ENCODE data around the gene SYT5.
"Not testable (repeated sequence)": the region's sequence is repeated elsewhere in the genome, so short reads cannot be mapped to it uniquely, and the experiment has no call there.

The SYT5 gene

DNA sequence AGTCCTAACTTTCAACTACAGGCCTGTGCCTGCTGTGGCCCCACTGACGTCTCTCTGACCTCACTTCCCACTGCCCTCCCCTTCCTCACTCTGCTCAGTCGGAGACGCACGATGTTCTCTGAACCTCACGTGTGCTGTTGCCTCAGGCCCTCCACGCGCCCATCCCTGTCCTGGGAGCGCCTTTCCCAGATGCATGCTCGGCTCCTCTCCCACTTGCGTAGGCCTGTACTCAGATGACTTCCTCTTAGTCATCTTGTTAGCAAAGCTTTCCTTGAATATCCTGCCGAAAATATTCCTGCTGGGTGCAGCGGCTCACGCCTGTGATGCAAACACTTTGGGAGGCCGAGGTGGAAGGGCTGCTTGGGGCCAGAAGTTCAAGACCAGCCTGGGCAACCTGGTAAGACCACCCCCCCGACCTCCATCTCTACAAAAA, 9.3 kb upstream of the SYT5 start:
- ATAC-seq (no peak), DNase-seq (no peak)
- H3K4me1 Mint-ChIP-seq: peaks cover 4% of the 10 kb centered on the region
- peaks cover 9% of the 10 kb centered on the region for H3K27me3 Mint-ChIP-seq
- H3K9me3 Mint-ChIP-seq: no peaks in the 10 kb centered on the region
- H3K4me3 Mint-ChIP-seq: no peak overlapping the region
- no peak overlapping the region for H3K27ac Mint-ChIP-seq
- H3K36me3 Mint-ChIP-seq (ENCODE audit: low read depth): no peaks in the 10 kb centered on the region

DNA sequence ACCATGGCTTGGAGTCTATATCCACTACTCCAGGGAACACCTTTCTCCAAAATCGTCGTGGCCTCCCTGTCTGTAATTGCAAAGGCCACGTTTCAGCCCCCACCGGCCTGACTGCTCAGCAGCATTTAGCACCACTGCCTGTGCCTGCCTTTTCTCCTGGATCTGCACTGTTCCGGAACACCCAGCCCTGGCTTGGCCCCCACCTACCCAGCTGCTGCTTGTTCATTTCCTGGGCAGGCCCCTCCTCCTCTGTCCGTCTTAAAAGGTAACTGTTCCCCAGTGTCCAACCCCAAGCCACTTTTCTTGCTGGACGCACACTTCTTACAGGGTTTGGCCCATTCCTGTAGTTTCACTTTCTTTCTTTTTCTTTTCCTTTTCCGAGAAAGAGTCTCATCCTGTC, 8.5 kb upstream of the SYT5 start:
- Mint-ChIP-seq H3K4me3 (no peak overlapping the region), H3K27ac (no peak overlapping the region), H3K27me3 (peaks cover 11% of the 10 kb centered on the region), H3K9me3 (no peaks in the 10 kb centered on the region), H3K4me1 (peaks cover 4% of the 10 kb centered on the region), H3K36me3 (ENCODE audit: low read depth) (no peaks in the 10 kb centered on the region)
- ATAC-seq: no peak
- DNase-seq: no peak

DNA sequence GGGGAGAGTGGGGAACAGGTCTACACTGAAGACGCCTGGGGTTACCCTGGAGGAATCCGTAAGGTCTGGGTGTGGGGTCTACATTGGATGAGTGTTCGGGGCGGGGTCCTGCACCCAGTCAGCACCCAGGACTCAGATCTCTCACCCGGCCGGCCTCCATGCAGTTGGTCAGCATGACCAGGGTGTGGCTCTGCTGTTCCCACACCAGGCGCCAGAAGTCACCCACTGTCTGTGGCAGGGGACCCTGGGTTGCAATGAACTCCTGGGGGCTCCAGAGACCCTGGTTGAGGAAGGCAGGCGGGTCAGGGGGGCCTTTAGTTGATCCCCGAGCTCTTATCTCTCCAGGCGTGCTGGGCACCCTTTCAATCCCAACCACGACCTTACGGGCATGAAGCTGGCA, 6.0 kb upstream of the SYT5 start:
- Mint-ChIP-seq H3K27ac (no peak overlapping the region), H3K4me3 (no peak overlapping the region)

DNA sequence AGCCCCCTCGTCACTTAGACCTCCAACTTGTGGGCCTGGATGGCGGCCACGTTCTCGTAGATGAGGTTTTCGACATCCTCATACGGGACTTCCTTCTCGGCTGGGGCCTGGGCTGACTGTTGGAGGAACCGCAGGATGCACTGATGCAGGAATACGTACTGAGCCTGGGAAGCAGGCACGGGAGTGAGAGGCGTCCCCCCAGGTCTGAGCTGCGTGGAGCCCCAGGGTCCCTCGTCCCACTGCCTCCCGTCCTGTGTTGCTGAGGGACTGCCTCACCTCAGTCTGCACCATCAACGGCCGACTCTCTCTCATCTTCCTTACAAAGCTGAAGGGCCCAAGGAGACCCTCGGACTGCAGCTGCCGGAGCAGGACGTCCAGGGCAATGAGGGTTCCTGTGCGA, 1.7 kb upstream of the SYT5 start:
- Mint-ChIP-seq H3K27me3 (peaks cover 56% of the 10 kb centered on the region), H3K4me3 (no peak overlapping the region)

More for the DNA sequence above, 6.0 kb upstream of the SYT5 start:
- Mint-ChIP-seq H3K4me1 (peaks cover 4% of the 10 kb centered on the region), H3K27me3 (peaks cover 24% of the 10 kb centered on the region), H3K9me3 (no peaks in the 10 kb centered on the region), H3K36me3 (ENCODE audit: low read depth) (no peaks in the 10 kb centered on the region)
- ATAC-seq (no peak), DNase-seq (no peak)

DNA sequence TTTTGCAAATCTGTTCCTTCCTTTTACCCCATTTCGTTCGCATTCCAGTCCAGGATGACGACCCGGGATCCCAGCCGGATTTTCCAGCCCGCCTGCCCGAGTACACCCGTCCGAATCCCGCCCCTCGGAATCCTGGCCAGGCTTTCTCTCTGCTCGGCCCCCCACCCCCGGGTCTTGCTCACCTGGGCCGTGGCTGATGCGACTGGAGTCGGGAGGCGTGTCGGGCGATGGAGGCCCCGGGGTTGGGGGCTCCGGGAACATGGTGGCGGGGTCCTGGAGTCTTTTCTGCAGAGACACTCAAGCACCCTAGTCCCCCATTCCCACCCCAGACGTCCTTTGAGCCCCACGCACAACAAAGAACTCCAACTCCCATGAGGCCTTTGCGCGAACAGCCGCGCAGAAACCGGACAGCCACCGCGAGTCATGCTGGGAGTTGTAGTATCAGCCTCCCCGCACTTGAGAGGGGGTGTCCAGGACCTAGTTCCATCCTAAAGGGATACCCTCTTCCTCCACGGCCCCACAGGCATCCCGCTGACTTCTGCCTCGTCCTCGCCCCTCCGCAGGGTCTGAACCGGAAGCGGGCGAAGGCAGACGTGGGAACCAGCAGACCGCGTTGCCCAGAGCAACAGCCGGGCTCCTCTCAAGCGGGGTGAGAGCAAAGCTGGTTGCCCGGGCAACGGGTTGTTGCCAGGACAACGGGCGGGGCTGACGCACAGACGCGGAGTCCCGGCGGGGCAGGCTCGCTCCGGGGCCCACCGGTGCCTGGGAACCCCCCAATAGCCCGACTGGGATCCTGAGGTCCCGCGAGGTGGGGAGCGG, 1.1 kb downstream of the SYT5 start:
- ATAC-seq (peak; percentile 88), DNase-seq (peak; percentile 93)
- Mint-ChIP-seq H3K36me3 (ENCODE audit: low read depth) (no peaks in the 10 kb centered on the region), H3K9me3 (no peaks in the 10 kb centered on the region), H3K4me1 (peaks cover 18% of the 10 kb centered on the region), H3K4me3 (peak overlapping the region; percentile 60), H3K27ac (no peak overlapping the region), H3K27me3 (peaks cover 72% of the 10 kb centered on the region)

More for the DNA sequence above, 1.7 kb upstream of the SYT5 start:
- no peak for ATAC-seq
- Mint-ChIP-seq H3K9me3 (no peaks in the 10 kb centered on the region), H3K27ac (no peak overlapping the region), H3K36me3 (ENCODE audit: low read depth) (no peaks in the 10 kb centered on the region), H3K4me1 (peaks cover 18% of the 10 kb centered on the region)
- DNase-seq: no peak

DNA sequence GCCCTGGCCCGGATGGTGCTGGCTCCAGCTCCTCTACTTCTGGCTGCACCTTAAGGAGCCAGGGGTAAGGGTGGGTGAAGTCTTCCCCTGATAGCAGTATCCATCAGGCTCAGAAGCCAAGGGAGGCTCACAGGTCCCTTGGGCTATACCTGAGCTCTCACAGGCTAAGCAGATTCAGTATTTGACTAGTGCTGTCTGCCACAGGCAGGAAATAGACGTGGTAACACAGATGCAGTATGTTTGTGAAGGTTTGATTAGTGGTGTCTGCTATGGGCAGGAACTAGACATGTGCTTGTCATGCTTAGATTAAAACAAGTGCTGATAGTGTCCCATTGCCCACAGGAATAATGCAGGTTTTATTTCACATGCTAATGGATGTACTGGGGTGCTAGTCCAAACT, 4.0 kb downstream of the SYT5 start:
- no peak overlapping the region for H3K27ac Mint-ChIP-seq
- no peaks in the 10 kb centered on the region for H3K36me3 Mint-ChIP-seq (ENCODE audit: low read depth)
- ATAC-seq: no peak
- no peak overlapping the region for H3K4me3 Mint-ChIP-seq
- H3K4me1 Mint-ChIP-seq: peaks cover 19% of the 10 kb centered on the region
- DNase-seq: no peak
- H3K27me3 Mint-ChIP-seq: peaks cover 77% of the 10 kb centered on the region
- no peaks in the 10 kb centered on the region for H3K9me3 Mint-ChIP-seq

DNA sequence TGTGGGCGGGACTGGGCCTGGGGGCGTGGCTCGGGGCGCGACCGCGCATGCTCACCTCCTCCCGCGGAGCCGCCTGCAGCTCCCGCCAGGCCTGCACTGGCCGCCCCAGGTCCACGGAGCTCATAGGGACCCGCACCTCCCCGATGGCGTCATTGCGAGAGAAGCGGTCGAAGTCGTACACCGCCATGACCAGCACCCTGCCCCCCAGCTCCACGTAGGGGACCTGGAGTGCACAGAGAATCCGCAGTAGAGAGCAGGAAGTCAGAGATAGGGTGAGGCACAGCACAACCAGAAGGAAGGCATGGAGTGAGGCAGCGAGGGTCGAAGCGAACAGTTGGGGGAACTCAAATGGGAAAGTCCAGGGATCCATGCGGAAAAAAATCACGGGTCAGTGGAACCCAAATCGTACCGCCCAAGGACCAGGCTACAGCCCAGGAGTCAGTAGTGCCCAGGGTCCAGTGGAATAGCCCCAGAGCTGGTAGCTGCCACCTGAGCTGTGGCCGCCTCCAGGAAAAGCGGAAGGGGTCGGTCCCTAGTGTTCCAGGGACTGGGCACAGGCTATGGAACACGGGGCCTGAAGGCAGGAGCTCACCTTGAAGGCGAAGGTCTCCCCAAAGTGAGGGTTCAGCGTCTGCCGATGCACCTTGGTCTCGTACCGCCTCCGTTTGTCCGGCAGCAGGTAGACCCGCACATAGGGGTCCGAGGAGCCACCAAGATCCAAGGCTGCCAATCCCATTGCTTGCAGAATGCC, 4.8 kb downstream of the SYT5 start:
- no peaks in the 10 kb centered on the region for H3K36me3 Mint-ChIP-seq (ENCODE audit: low read depth)
- DNase-seq (no peak), ATAC-seq (no peak)
- H3K4me1 Mint-ChIP-seq: peaks cover 17% of the 10 kb centered on the region
- peaks cover 75% of the 10 kb centered on the region for H3K27me3 Mint-ChIP-seq
- no peak overlapping the region for H3K27ac Mint-ChIP-seq
- no peak overlapping the region for H3K4me3 Mint-ChIP-seq
- H3K9me3 Mint-ChIP-seq: no peaks in the 10 kb centered on the region

DNA sequence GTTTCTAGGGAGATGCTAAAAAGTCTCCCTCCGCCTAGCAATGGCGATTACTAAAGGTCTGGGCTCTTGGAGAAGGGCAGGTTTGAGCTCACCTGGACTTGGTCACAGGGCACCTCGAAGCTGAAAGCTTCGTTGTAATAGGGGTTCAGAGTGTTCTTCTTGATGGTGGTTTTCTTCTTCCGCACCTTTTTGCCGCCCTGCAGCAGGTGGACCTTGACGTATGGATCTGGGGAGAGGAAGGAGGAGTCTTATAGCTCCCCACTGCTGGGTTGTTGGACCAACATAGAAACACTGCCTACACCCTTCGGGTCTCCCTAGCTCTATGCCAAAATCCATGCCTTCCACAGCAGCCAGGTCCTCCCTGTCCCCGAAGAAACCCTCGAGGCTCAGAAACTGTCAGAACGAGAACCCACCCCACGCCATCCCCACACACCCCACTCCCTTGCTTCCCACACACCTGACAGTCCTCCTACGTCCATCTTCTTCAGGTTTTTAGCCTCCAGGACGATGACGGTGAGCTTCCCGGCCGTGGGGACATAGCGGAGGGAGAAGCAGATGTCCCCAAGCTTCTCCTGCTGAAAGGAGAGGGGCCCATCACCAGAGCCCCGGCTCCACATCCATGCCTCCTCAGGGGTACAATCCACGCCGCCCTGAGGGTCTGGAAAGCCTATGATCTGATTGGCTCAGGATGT, 5.5 kb downstream of the SYT5 start:
- Mint-ChIP-seq H3K36me3 (ENCODE audit: low read depth) (no peaks in the 10 kb centered on the region), H3K27ac (no peak overlapping the region), H3K9me3 (no peaks in the 10 kb centered on the region), H3K27me3 (peaks cover 78% of the 10 kb centered on the region), H3K4me3 (no peak overlapping the region), H3K4me1 (peaks cover 12% of the 10 kb centered on the region)
- ATAC-seq (no peak), DNase-seq (no peak)

DNA sequence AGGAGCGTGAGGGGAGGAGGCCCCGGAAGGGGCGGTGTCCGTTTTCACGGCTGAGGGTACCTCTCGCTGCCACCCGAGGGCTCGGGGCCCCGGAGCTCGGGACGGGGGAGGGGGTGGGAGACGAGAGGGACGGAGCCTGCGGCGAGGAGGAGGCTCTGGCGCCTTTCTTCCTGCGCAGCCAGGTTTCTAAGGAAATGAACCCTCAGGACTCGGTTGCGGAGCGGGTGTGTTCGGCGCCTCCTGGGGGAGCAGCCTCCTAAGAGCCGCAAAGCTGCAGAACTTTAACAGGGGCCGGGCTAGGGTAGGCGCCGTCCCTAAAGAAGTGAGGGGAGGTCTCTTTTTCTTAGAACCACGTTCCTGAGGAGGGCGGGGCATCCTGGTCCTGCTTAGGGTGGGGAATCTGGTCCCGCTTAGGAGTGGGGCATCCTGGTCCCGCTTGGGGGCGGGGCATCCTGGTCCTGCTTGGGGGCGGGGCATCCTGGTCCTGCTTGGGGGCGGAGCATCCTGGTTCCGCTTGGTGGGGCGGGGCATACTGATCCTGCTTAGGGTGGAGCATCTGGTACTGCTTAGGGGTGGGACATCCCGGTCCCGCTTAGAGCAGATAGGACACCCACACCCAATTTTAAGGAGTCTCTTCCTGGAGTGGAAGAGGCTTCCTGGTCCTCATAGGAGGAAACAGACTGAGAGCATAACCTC, 6.2 kb downstream of the SYT5 start:
- Mint-ChIP-seq H3K36me3 (ENCODE audit: low read depth) (no peaks in the 10 kb centered on the region), H3K4me1 (peaks cover 8% of the 10 kb centered on the region), H3K27ac (no peak overlapping the region), H3K9me3 (no peaks in the 10 kb centered on the region), H3K4me3 (no peak overlapping the region), H3K27me3 (peaks cover 80% of the 10 kb centered on the region)
- ATAC-seq (peak; percentile 30), DNase-seq (peak; percentile 63)

DNA sequence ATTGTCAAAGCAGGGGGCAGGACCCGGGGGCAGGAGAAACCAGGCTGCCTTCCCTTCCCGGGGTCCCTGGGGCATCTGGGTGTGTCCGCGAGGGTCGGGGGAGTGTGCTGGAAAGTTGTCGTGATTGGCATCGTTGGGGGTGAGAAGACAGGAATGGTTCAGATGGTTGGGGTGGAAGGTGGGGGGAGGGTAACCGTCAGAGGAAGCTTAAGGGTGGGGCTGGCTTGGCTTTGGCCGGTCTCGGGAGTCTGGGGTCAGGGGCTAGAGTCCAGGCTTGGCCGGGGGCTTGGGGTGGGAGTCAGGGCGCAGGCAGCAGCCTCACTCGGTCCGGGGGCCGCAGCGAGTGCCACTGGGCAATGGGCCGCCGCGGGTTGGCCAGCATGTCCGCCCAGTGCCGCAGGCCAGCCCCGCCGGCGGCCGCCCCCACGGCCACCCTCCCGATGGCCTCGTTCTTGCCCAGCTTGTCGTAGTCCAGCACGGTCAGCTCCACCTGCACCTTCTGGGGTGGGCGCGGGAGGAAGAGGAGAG, 6.8 kb downstream of the SYT5 start:
- H3K27ac Mint-ChIP-seq: no peak overlapping the region
- DNase-seq (no peak), ATAC-seq (no peak)
- peaks cover 76% of the 10 kb centered on the region for H3K27me3 Mint-ChIP-seq
- H3K4me1 Mint-ChIP-seq: peaks cover 3% of the 10 kb centered on the region
- no peaks in the 10 kb centered on the region for H3K9me3 Mint-ChIP-seq
- no peaks in the 10 kb centered on the region for H3K36me3 Mint-ChIP-seq (ENCODE audit: low read depth)
- H3K4me3 Mint-ChIP-seq: no peak overlapping the region

DNA sequence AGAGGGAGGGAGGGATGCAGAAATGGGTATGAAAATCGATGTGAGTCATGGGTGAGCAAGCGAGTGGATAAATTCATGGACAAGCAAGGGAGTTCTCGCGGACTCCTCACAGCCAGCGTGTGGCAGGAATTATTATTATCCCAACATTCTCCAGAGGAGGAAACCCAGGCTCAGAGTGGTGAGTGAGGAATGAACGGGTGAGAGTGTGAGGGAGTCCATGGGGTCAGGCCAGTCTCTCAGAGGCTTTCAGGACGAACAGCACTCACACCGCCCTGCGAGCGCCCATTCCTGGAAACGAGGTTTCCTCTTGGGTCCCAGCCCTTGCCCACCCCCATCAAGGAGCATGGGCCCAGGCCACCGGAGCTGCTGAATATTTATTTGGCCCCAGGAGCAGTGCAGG, 7.3 kb downstream of the SYT5 start:
- DNase-seq: no peak
- Mint-ChIP-seq H3K27ac (no peak overlapping the region), H3K27me3 (peaks cover 74% of the 10 kb centered on the region), H3K36me3 (ENCODE audit: low read depth) (no peaks in the 10 kb centered on the region), H3K4me3 (peak overlapping the region; percentile 4), H3K4me1 (peaks cover 2% of the 10 kb centered on the region), H3K9me3 (no peaks in the 10 kb centered on the region)
- no peak for ATAC-seq

DNA sequence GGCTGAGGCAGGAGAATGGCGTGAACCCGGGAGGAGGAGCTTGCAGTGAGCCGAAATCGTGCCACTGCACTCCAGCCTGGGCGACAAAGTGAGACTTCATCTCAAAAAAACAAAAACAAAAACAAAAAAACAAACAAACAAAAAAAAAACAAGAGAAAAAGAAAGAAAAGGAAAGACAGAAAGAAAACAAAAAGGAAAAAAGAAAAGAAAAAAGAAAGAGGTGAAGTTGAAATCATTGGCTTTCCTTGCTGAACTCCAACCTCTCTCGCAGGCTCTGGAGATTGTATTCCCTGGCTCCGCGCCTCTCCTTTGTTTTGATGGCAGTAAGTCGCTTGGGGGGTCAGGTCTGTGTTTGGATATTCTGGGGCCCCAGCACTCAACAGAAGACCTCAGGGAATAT, 7.8 kb downstream of the SYT5 start:
- not testable (repeated sequence) for H3K27ac Mint-ChIP-seq; H3K36me3 Mint-ChIP-seq (ENCODE audit: low read depth); ATAC-seq; DNase-seq; H3K4me1 Mint-ChIP-seq; H3K9me3 Mint-ChIP-seq
- Mint-ChIP-seq H3K4me3 (peak overlapping the region; percentile 4), H3K27me3 (peaks cover 77% of the 10 kb centered on the region)

DNA sequence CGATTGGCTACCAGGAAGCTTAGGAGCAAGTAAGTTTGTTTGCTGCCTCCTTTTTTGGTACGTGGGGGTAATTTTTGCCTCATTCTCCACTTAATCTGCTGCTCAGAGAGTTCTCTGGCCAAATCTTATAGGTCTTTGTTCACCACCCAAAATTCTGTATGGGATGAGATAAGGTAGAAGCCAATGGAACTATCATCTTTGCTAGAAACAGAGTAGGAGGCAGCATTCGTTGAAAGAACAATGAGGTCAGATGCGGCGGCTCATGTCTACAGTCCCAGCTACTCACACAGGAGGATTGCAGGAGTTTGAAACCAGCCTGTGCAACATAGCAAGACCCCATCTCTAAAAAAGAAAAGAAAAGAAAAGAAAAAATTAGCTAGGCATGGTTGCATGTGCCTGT, 8.6 kb downstream of the SYT5 start:
- Mint-ChIP-seq H3K4me3 (no peak overlapping the region), H3K9me3 (no peaks in the 10 kb centered on the region), H3K27ac (no peak overlapping the region), H3K36me3 (ENCODE audit: low read depth) (no peaks in the 10 kb centered on the region), H3K4me1 (peaks cover 9% of the 10 kb centered on the region), H3K27me3 (peaks cover 77% of the 10 kb centered on the region)
- ATAC-seq (no peak), DNase-seq (no peak)

DNA sequence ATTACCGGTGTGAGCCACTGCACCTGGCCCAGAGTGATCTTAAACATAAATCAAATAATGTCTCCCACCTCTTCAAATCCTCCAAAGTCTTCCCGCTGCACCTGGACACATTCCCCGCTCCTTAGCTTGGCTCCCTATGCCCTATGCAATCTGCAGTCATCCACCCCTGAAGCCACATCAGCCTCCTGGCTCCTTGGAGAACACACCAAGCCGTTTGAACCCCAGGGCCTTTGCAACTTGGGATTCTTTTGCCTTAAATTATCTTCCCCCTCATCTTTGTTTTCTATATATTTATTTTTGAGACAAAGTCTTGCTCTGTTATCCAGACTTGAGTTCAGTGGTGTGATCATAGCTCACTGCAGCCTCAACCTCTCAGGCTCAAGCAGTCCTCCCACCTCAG, 11.0 kb downstream of the SYT5 start:
- H3K4me1 Mint-ChIP-seq: peaks cover 12% of the 10 kb centered on the region
- no peaks in the 10 kb centered on the region for H3K9me3 Mint-ChIP-seq
- H3K4me3 Mint-ChIP-seq: no peak overlapping the region
- ATAC-seq: no peak
- no peak for DNase-seq
- no peaks in the 10 kb centered on the region for H3K36me3 Mint-ChIP-seq (ENCODE audit: low read depth)
- no peak overlapping the region for H3K27ac Mint-ChIP-seq
- peaks cover 77% of the 10 kb centered on the region for H3K27me3 Mint-ChIP-seq

All from activated naive CD8-positive, alpha-beta T cell treated with anti-CD3 and anti-CD28 coated beads, Interleukin-2, amount 50 U/mL, for 24 hours (primary cell).